ENCODE results near the gene SPSB1.

SPSB1 gene

GRCh38 chr1:9251501-9251900 lies 41.2 kb upstream of the SPSB1 start:
- peaks cover 0 to 43% (median 6%) of the 10 kb centered on the region in 11 experiments; a peak in 8 of 22 replicates for H4K20me1 ChIP-seq
- H3K9me3 ChIP-seq (replicated peaks in 1 of 11) = no peaks in the 10 kb centered on the region
- H3K4me3 ChIP-seq = no peak overlapping the region
- TF ChIP-seq Cebpa-rat (IDR thresholded peaks at IDR 0.05) = no peak
- no peaks in the 10 kb centered on the region for H3K27me3 ChIP-seq
- no peak overlapping the region for H3K9ac ChIP-seq
- peaks cover 0 to 22% (median 4%) of the 10 kb centered on the region in 11 experiments; a peak in 8 of 22 replicates for H3K36me3 ChIP-seq
- H3K4me2 ChIP-seq = no peak overlapping the region
- H3K27ac ChIP-seq = no peak overlapping the region
- peaks cover 0 to 20% (median 14%) of the 10 kb centered on the region in 10 experiments; a peak in 14 of 20 replicates for H3K4me1 ChIP-seq

- peaks cover 0 to 41% (median 6%) of the 10 kb centered on the region in 11 experiments; a peak in 8 of 22 replicates for H4K20me1 ChIP-seq
- no peak for TF ChIP-seq Cebpa-rat (IDR thresholded peaks at IDR 0.05)
- H3K9me3 ChIP-seq (replicated peaks in 1 of 11) = peaks cover 0 to 5% (median 3%) of the 10 kb centered on the region in 11 experiments; a peak in 12 of 22 replicates
- H3K4me3 ChIP-seq = no peak overlapping the region
- no peaks in the 10 kb centered on the region for H3K27me3 ChIP-seq
- peaks cover 0 to 6% (median 2%) of the 10 kb centered on the region in 10 experiments; a peak in 14 of 20 replicates for H3K4me1 ChIP-seq
- H3K36me3 ChIP-seq = peaks cover 0 to 17% (median 7%) of the 10 kb centered on the region in 11 experiments; a peak in 9 of 22 replicates
- no peak overlapping the region for H3K9ac ChIP-seq
- H3K4me2 ChIP-seq = no peak overlapping the region
- no peak overlapping the region for H3K27ac ChIP-seq
Measured at GRCh38 chr1:9253004-9253403, 39.7 kb upstream of the SPSB1 start.

- H3K4me1 ChIP-seq = peaks cover 0 to 4% (median 0%) of the 10 kb centered on the region in 10 experiments; a peak in 1 of 20 replicates
- no peak overlapping the region for H3K27ac ChIP-seq
- no peak for TF ChIP-seq Cebpa-rat (IDR thresholded peaks at IDR 0.05)
- H3K27me3 ChIP-seq = no peaks in the 10 kb centered on the region
- peaks cover 1 to 11% (median 9%) of the 10 kb centered on the region in 11 experiments; a peak in 17 of 22 replicates for H3K9me3 ChIP-seq (replicated peaks in 1 of 11)
- H3K9ac ChIP-seq = no peak overlapping the region
- H3K36me3 ChIP-seq = peaks cover 0 to 23% (median 7%) of the 10 kb centered on the region in 11 experiments; a peak in 11 of 22 replicates
- no peak overlapping the region for H3K4me2 ChIP-seq
- H3K4me3 ChIP-seq = no peak overlapping the region
- peaks cover 0 to 43% (median 6%) of the 10 kb centered on the region in 11 experiments; a peak in 7 of 22 replicates for H4K20me1 ChIP-seq
Measured at GRCh38 chr1:9253453-9254105, 39.1 kb upstream of the SPSB1 start.

GRCh38 chr1:9256332-9256731 lies 36.4 kb upstream of the SPSB1 start:
- H3K4me1 ChIP-seq = peaks cover 0 to 8% (median 7%) of the 10 kb centered on the region in 10 experiments; a peak in 5 of 20 replicates
- no peak overlapping the region for H3K4me2 ChIP-seq
- H3K4me3 ChIP-seq = no peak overlapping the region
- H3K9me3 ChIP-seq (replicated peaks in 1 of 11) = peaks cover 9 to 32% (median 27%) of the 10 kb centered on the region in 11 experiments; a peak in 19 of 22 replicates
- H3K27ac ChIP-seq = no peak overlapping the region
- H3K36me3 ChIP-seq = peaks cover 0 to 20% (median 7%) of the 10 kb centered on the region in 11 experiments; a peak in 10 of 22 replicates
- TF ChIP-seq Cebpa-rat (IDR thresholded peaks at IDR 0.05) = no peak
- H3K27me3 ChIP-seq = no peaks in the 10 kb centered on the region
- peaks cover 0 to 46% (median 0%) of the 10 kb centered on the region in 11 experiments; a peak in 7 of 22 replicates for H4K20me1 ChIP-seq
- no peak overlapping the region for H3K9ac ChIP-seq

- TF ChIP-seq Cebpa-rat (IDR thresholded peaks at IDR 0.05) = no peak
- H3K9ac ChIP-seq = no peak overlapping the region
- H4K20me1 ChIP-seq = peaks cover 0 to 38% (median 0%) of the 10 kb centered on the region in 11 experiments; a peak in 8 of 22 replicates
- H3K27me3 ChIP-seq = no peaks in the 10 kb centered on the region
- no peak overlapping the region; a peak in 1 of 22 replicates for H3K27ac ChIP-seq
- H3K9me3 ChIP-seq (replicated peaks in 1 of 11) = peaks cover 9 to 32% (median 27%) of the 10 kb centered on the region in 11 experiments; a peak in 19 of 22 replicates
- H3K4me2 ChIP-seq = no peak overlapping the region
- peaks cover 0 to 9% (median 7%) of the 10 kb centered on the region in 10 experiments; a peak in 6 of 20 replicates for H3K4me1 ChIP-seq
- H3K36me3 ChIP-seq = peaks cover 0 to 24% (median 11%) of the 10 kb centered on the region in 11 experiments; a peak in 12 of 22 replicates
- H3K4me3 ChIP-seq = no peak overlapping the region
Measured at GRCh38 chr1:9257851-9258250, 34.8 kb upstream of the SPSB1 start.

- Histone ChIP-seq H3K4me2 (no peak overlapping the region), H3K27me3 (no peaks in the 10 kb centered on the region), H3K36me3 (peaks cover 0 to 32% (median 12%) of the 10 kb centered on the region in 11 experiments; a peak in 14 of 22 replicates), H3K9me3 (replicated peaks in 1 of 11) (peaks cover 9 to 32% (median 27%) of the 10 kb centered on the region in 11 experiments; a peak in 19 of 22 replicates), H3K27ac (no peak overlapping the region; a peak in 1 of 22 replicates), H3K9ac (no peak overlapping the region), H4K20me1 (peaks cover 0 to 36% (median 0%) of the 10 kb centered on the region in 11 experiments; a peak in 8 of 22 replicates), H3K4me3 (no peak overlapping the region), H3K4me1 (peaks cover 0 to 9% (median 7%) of the 10 kb centered on the region in 10 experiments; a peak in 6 of 20 replicates)
- TF ChIP-seq Cebpa-rat (IDR thresholded peaks at IDR 0.05) = no peak
Measured at GRCh38 chr1:9258629-9259028, 34.1 kb upstream of the SPSB1 start.

GRCh38 chr1:9260059-9260766 lies 32.5 kb upstream of the SPSB1 start:
- no peak overlapping the region for H3K9ac ChIP-seq
- peaks cover 7 to 46% (median 25%) of the 10 kb centered on the region in 11 experiments; a peak in 18 of 22 replicates for H3K36me3 ChIP-seq
- no peak overlapping the region for H3K4me3 ChIP-seq
- no peaks in the 10 kb centered on the region for H3K27me3 ChIP-seq
- peaks cover 0 to 9% (median 7%) of the 10 kb centered on the region in 10 experiments; a peak in 6 of 20 replicates for H3K4me1 ChIP-seq
- H3K9me3 ChIP-seq (replicated peaks in 1 of 11) = peaks cover 9 to 32% (median 27%) of the 10 kb centered on the region in 11 experiments; a peak in 19 of 22 replicates
- H4K20me1 ChIP-seq = peaks cover 0 to 34% (median 0%) of the 10 kb centered on the region in 11 experiments; a peak in 8 of 22 replicates
- peak overlapping the region in 1 of 11 experiments; percentile 23; a peak in 2 of 22 replicates for H3K27ac ChIP-seq
- no peak overlapping the region for H3K4me2 ChIP-seq
- no peak for TF ChIP-seq Cebpa-rat (IDR thresholded peaks at IDR 0.05)

GRCh38 chr1:9261496-9261895 lies 31.2 kb upstream of the SPSB1 start:
- H3K4me2 ChIP-seq = 0 out of 22 replicates have a peak overlapping the region, but pooled peaks of 1 of the 11 experiments have one; percentile 25
- H3K9ac ChIP-seq = no peak overlapping the region
- H3K9me3 ChIP-seq (replicated peaks in 1 of 11) = peaks cover 9 to 32% (median 27%) of the 10 kb centered on the region in 11 experiments; a peak in 19 of 22 replicates
- H3K27ac ChIP-seq = no peak overlapping the region
- H3K4me1 ChIP-seq = peaks cover 6 to 18% (median 15%) of the 10 kb centered on the region in 10 experiments; a peak in 17 of 20 replicates
- peaks cover 0 to 25% (median 0%) of the 10 kb centered on the region in 11 experiments; a peak in 8 of 22 replicates for H4K20me1 ChIP-seq
- peaks cover 7 to 46% (median 25%) of the 10 kb centered on the region in 11 experiments; a peak in 18 of 22 replicates for H3K36me3 ChIP-seq
- TF ChIP-seq Cebpa-rat (IDR thresholded peaks at IDR 0.05) = no peak
- no peaks in the 10 kb centered on the region for H3K27me3 ChIP-seq
- H3K4me3 ChIP-seq = no peak overlapping the region
